Upper lobe of right lung (tissue), 1 donor: ENCODE results near the gene ZNF609. TPM values are rescaled to one million over a fixed set of nuclear protein-coding genes. Genes with fewer than 3 reads are reported as not detected.

Source experiments
- ATAC-seq: fragments of 200-7000 bp; cut with Tn5 transposase; one replicate; pipeline ENCODE4 v1.9.1; 2020; ENCODE audit warnings: mild to moderate bottlenecking, moderate library complexity
- DNase-seq: peaks from one replicate; pipeline ENCODE4 v3.0.0-alpha.2; 2020
- H3K27ac ChIP-seq: fragments of 200-600 bp; one replicate; pipeline ENCODE4 v1.8.0; 2022
- H3K27me3 ChIP-seq: fragments of 200-600 bp; one replicate; pipeline ENCODE4 v1.8.0; 2022; ENCODE audit warnings: mild to moderate bottlenecking
- H3K36me3 ChIP-seq: fragments of 200-600 bp; one replicate; pipeline ENCODE4 v1.8.0; 2022
- H3K4me1 ChIP-seq: fragments of 200-600 bp; one replicate; pipeline ENCODE4 v1.8.0; 2022
- H3K4me3 ChIP-seq: fragments of 200-600 bp; one replicate; pipeline ENCODE4 v1.8.0; 2022; ENCODE audit warnings: mild to moderate bottlenecking
- H3K9me3 ChIP-seq: fragments of 200-600 bp; one replicate; pipeline ENCODE4 v1.8.0; 2022
- intact Hi-C: fragments of 100-400 bp; cut with DNase I; formaldehyde crosslinking; loops from one replicate; pipeline ENCODE4 v1.11.0; 2022
- total RNA-seq: library from RNA; stranded (reverse); fragmentation: NEBNext Ultra II Directional; extraction: Animal tissue kit (Norgen Biotek cat#: 25700); gene quantifications from one replicate; pipeline ENCODE4 v1.2.1, GENCODE V29; 2021
- TF ChIP-seq, protein P1 (sequence below): fragments of 200-600 bp; IDR thresholded peaks from one replicate; pipeline ENCODE4 v1.8.0; 2022; ENCODE audit warnings: antibody characterized with exemption
- donor health status: DM: no; HTN: yes; CAD: no; lungs with severe emphysema.

ZNF609 gene
- total RNA-seq, 1 donor from 2014 or later, result 45.4 TPM

DNA sequence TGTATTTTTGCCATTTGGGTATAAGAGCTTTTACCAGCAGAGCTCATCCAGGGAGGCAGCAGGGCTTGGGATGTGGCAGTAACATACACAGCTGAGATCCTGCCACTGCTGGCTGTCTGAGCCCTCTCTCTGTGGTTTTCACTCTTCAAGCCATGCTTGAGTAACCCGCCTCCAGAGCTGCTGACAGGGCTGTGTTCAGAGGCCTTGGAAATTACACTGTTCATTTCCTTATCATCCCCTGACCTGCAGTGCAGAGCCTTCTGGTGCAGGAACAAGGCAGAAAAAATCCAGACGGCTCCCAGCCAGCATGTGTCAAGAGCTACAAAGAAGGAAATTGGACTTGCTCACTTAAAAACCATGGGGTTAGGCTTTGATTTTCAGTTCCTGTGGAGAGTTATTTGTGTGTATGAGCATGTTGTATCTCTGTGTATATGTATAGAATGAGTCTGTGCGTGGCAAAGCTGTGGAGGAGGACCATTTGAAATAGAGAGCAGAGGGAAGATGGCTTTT lies 47.0 kb downstream of the ZNF609 start:
- peaks cover 4% of the 10 kb centered on the region for H3K36me3 ChIP-seq
- H3K9me3 ChIP-seq, result no peaks in the 10 kb centered on the region
- TF ChIP-seq, protein P1, sequence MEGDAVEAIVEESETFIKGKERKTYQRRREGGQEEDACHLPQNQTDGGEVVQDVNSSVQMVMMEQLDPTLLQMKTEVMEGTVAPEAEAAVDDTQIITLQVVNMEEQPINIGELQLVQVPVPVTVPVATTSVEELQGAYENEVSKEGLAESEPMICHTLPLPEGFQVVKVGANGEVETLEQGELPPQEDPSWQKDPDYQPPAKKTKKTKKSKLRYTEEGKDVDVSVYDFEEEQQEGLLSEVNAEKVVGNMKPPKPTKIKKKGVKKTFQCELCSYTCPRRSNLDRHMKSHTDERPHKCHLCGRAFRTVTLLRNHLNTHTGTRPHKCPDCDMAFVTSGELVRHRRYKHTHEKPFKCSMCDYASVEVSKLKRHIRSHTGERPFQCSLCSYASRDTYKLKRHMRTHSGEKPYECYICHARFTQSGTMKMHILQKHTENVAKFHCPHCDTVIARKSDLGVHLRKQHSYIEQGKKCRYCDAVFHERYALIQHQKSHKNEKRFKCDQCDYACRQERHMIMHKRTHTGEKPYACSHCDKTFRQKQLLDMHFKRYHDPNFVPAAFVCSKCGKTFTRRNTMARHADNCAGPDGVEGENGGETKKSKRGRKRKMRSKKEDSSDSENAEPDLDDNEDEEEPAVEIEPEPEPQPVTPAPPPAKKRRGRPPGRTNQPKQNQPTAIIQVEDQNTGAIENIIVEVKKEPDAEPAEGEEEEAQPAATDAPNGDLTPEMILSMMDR, result no peak
- H3K27me3 ChIP-seq, result no peaks in the 10 kb centered on the region
- peak overlapping the region; percentile 67 for H3K27ac ChIP-seq
- H3K4me3 ChIP-seq, result no peak overlapping the region
- ATAC-seq (peak; percentile 98), DNase-seq (peak; percentile 80)
- intact Hi-C loops, result no loop called here
- H3K4me1 ChIP-seq, result peaks cover 46% of the 10 kb centered on the region

DNA sequence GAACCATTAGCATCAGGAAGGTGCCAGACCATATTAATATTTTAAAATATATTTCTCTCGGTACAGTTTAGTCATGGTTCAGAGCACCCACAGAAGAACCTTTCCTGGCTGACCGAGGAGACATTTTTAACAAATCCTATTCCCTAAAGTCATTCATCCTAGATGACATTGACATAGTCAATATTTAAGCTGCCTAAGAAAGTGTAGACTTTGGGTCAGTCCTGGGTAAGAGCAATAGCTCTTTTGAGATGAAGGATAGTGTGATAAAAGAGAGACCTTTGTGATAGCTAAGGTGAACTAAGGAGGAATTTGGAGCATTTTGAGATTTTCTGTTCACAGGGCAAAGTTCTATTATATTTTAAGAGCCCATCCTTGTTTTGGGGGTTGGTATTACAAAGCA lies 47.5 kb downstream of the ZNF609 start:
- H3K4me3 ChIP-seq, result no peak overlapping the region
- H3K27me3 ChIP-seq, result no peaks in the 10 kb centered on the region
- no peak for ATAC-seq
- intact Hi-C loops, result no loop called here
- peaks cover 41% of the 10 kb centered on the region for H3K4me1 ChIP-seq
- peak overlapping the region; percentile 67 for H3K27ac ChIP-seq
- no peaks in the 10 kb centered on the region for H3K9me3 ChIP-seq
- DNase-seq, result no peak
- peaks cover 4% of the 10 kb centered on the region for H3K36me3 ChIP-seq
- TF ChIP-seq, protein P1, result no peak

DNA sequence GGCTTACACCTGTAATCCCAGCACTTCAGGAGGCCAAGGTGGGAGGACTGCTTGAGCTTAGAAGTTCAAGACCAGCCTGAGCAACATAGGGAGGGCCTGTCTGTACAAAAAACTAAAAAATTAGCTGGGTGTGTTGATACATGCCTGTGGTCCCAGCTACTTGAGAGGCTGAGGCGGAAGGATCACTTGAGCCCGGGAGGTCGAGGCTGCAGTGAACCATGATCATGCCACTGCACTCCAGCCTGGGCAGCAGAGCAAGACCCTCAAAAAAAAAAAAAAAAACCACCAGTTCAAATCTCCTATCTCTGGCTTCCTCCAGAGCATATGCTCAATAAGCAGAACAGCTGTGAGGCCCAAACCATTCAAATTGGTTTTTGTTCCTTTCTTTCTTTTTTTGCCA lies 53.4 kb downstream of the ZNF609 start:
- Histone ChIP-seq H3K9me3 (no peaks in the 10 kb centered on the region), H3K27me3 (no peaks in the 10 kb centered on the region), H3K4me3 (no peak overlapping the region), H3K27ac (no peak overlapping the region), H3K36me3 (peaks cover 4% of the 10 kb centered on the region), H3K4me1 (peaks cover 16% of the 10 kb centered on the region)
- TF ChIP-seq, protein P1, result no peak
- no peak for DNase-seq
- ATAC-seq, result no peak
- intact Hi-C loops, result no loop called here

DNA sequence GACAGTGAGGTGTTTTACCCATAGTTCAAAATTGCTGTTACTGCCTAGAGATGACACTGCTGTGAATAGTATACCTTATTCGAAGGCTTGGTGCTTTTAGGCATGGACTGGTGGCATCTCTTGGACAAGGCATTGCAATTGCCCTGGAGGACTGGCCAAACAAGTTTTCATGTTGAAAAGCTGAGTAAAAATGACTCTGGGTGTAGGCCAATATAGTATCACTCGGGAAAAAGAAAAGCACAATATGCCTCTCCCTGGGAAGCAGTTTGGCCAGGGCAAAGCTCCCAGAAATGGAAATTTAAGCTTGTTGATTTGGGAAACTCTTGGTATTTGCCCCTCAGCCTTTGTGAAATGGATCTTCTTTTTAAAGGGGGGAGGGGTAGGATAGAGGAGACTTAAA lies 54.8 kb downstream of the ZNF609 start:
- Histone ChIP-seq H3K27ac (no peak overlapping the region), H3K4me3 (no peak overlapping the region), H3K4me1 (peaks cover 10% of the 10 kb centered on the region), H3K36me3 (peaks cover 2% of the 10 kb centered on the region), H3K27me3 (no peaks in the 10 kb centered on the region), H3K9me3 (no peaks in the 10 kb centered on the region)
- ATAC-seq (no peak), DNase-seq (no peak)
- intact Hi-C loops, result no loop called here
- TF ChIP-seq, protein P1, result no peak

DNA sequence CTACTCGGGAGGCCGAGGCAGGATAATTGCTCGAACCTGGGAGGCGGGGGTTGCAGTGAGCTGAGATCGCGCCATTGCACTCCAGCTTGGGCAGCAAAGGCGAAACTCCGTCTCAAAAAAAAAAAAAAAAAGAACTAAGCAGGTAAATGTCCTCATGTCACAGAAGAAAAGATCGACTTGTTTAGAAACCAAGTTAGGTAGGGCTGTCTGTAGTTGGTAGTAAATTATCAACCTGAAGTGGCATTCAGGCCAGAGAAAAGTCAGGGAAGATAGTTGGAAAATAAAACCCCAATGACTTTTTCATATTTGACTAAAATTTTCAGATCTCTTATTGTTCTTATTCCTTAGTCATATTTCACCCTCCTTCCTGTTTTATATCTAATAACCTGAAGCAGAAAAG lies 55.4 kb downstream of the ZNF609 start:
- no peaks in the 10 kb centered on the region for H3K27me3 ChIP-seq
- intact Hi-C loops, result no loop called here
- H3K4me1 ChIP-seq, result peaks cover 14% of the 10 kb centered on the region
- H3K9me3 ChIP-seq, result no peaks in the 10 kb centered on the region
- DNase-seq, result no peak
- TF ChIP-seq, protein P1, result no peak
- H3K4me3 ChIP-seq, result no peak overlapping the region
- no peaks in the 10 kb centered on the region for H3K36me3 ChIP-seq
- H3K27ac ChIP-seq, result no peak overlapping the region
- ATAC-seq, result no peak

DNA sequence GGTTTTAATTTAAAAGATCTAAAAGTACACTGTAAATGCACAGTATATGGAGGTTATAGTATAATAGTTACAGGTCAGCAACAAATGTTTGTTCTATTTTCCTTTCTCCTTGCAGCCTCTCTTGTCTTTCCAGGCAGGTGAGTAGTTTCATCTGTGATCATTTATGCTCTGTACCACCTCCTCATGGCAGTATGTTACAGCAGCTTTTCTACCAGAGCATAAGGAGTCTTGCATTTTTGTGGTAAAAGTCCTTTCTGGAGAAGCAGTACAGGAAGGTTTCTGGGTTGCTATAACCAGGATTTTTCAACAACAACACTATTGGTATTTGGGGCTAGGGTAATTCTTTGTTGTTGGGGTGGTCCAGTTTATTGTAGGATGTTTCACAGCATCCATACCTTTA lies 59.5 kb downstream of the ZNF609 start:
- ATAC-seq, result no peak
- intact Hi-C loops, result no loop called here
- no peaks in the 10 kb centered on the region for H3K27me3 ChIP-seq
- no peaks in the 10 kb centered on the region for H3K9me3 ChIP-seq
- TF ChIP-seq, protein P1, result no peak
- no peak for DNase-seq
- no peak overlapping the region for H3K4me3 ChIP-seq
- peaks cover 32% of the 10 kb centered on the region for H3K4me1 ChIP-seq
- no peaks in the 10 kb centered on the region for H3K36me3 ChIP-seq
- H3K27ac ChIP-seq, result no peak overlapping the region
